ENCODE measurements around the gene SYNGR2.

The SYNGR2 gene

GRCh38 chr17:78186692-78187595 is 18.6 kb downstream of the SYNGR2 start, which contains the start of the genes AFMID and TK1 (continued):
- TF ChIP-seq ZEB2 (tag by site-specific recombination; IDR thresholded peaks at IDR 0.05) (peak; percentile 77), ZNF133 (tag by site-specific recombination; IDR thresholded peaks at IDR 0.05) (no peak), MZF1 (tag by site-specific recombination; IDR thresholded peaks at IDR 0.05; ENCODE audit: borderline replicate concordance) (peak; percentile 98; the same call in 1 of the 2 replicates), ZNF610 (tag by site-specific recombination; IDR thresholded peaks at IDR 0.05; ENCODE audit: borderline replicate concordance) (no peak), OVOL3 (tag by site-specific recombination; IDR thresholded peaks at IDR 0.05) (peak; percentile 78; the same call in 1 of the 2 replicates), HOXD13 (CRISPR knock-in tag; IDR thresholded peaks at IDR 0.05; ENCODE audit: borderline replicate concordance) (no peak), ZNF558 (tag by site-specific recombination; IDR thresholded peaks at IDR 0.05) (no peak)
- TF ChIP-seq, protein P1, sequence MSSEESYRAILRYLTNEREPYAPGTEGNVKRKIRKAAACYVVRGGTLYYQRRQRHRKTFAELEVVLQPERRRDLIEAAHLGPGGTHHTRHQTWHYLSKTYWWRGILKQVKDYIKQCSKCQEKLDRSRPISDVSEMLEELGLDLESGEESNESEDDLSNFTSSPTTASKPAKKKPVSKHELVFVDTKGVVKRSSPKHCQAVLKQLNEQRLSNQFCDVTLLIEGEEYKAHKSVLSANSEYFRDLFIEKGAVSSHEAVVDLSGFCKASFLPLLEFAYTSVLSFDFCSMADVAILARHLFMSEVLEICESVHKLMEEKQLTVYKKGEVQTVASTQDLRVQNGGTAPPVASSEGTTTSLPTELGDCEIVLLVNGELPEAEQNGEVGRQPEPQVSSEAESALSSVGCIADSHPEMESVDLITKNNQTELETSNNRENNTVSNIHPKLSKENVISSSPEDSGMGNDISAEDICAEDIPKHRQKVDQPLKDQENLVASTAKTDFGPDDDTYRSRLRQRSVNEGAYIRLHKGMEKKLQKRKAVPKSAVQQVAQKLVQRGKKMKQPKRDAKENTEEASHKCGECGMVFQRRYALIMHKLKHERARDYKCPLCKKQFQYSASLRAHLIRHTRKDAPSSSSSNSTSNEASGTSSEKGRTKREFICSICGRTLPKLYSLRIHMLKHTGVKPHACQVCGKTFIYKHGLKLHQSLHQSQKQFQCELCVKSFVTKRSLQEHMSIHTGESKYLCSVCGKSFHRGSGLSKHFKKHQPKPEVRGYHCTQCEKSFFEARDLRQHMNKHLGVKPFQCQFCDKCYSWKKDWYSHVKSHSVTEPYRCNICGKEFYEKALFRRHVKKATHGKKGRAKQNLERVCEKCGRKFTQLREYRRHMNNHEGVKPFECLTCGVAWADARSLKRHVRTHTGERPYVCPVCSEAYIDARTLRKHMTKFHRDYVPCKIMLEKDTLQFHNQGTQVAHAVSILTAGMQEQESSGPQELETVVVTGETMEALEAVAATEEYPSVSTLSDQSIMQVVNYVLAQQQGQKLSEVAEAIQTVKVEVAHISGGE (tag by site-specific recombination; conservative IDR thresholded peaks at IDR 0.05; ENCODE audit: low read depth), result no peak; the same call in 1 of the 2 replicates

- no peak for TF ChIP-seq ZNF223 (tag by site-specific recombination; IDR thresholded peaks at IDR 0.05)
- TF ChIP-seq GLIS1 (tag by site-specific recombination; IDR thresholded peaks at IDR 0.05), result peak; percentile 93
- ChIA-PET CTCF (interaction anchor here (0.7 kb wide), 1 partner anchor 75 kb away, joined by 3 read pairs; no protein-coding TSS in a partner anchor), POLR2A (interaction anchor here (1.5 to 2.1 kb wide), 2 partner anchors 10 to 24 kb away, joined by 4 to 8 read pairs; partner anchors contain the start of genes AFMID and TK1)
- no peak overlapping the region for H3K4me3 ChIP-seq (ENCODE audit: low read depth, low read length)
- H3K36me3 ChIP-seq (ENCODE audit: control insufficient read depth in 2 of 2, insufficient read depth in 1 of 2, low read length in 2 of 2), result peaks cover 27 to 51% of the 10 kb centered on the region in 2 experiments
- H3K9me3 ChIP-seq (ENCODE audit: control insufficient read depth, insufficient read depth, low read depth, low read length), result no peaks in the 10 kb centered on the region
- no peaks in the 10 kb centered on the region for H3K4me1 ChIP-seq (ENCODE audit: control insufficient read depth, insufficient read depth, low read length)
- no peak overlapping the region for H3K27ac ChIP-seq (ENCODE audit: extremely low read depth, low read depth, low read length)
Observed at GRCh38 chr17:78196716-78197115, 28.3 kb downstream of the SYNGR2 start.

DNA sequence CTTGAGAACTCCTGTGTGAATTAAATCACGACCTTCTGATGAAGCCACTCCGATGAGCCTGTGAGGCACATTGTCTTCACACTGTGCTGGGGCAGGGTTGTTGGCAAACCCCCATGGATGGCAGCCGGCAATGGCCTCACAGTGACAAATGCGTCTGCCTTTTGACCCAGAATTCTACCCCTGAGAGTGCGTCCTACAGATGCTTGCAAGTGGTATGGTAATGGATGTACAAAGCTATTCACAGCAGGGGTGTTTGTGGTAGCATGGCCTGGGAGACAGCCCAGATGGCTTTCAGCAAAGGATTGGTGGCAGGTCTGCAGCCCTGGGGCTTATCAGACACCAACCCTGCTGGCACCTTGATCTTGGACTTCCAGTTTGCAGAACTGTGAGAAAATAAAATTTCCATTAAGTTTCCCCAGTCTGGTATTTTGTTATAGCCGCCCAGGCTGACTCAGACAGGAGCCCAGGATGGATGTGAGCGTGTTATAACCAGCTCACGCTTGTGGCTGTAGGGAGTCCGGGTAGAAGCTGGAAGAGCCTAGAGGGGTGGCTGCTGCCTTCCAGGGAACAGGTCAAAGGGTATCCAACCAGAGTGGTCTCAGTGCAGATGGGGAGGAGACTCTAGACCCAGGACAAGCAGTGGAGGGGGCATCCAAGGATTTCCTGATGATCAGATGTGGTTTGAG is 28.9 kb downstream of the SYNGR2 start:
- Histone ChIP-seq H3K9me3 (ENCODE audit: control insufficient read depth, insufficient read depth, low read depth, low read length) (no peaks in the 10 kb centered on the region), H3K4me1 (ENCODE audit: control insufficient read depth, insufficient read depth, low read length) (no peaks in the 10 kb centered on the region), H3K27ac (ENCODE audit: extremely low read depth, low read depth, low read length) (no peak overlapping the region), H3K36me3 (ENCODE audit: control insufficient read depth in 2 of 2, insufficient read depth in 1 of 2, low read length in 2 of 2) (peaks cover 27 to 49% of the 10 kb centered on the region in 2 experiments), H3K4me3 (ENCODE audit: low read depth, low read length) (no peak overlapping the region)
- TF ChIP-seq ZNF341 (tag by site-specific recombination; IDR thresholded peaks at IDR 0.05; ENCODE audit: low read depth), result peak; percentile 87
- peak; percentile 93 for TF ChIP-seq ZIC2 (tag by site-specific recombination; IDR thresholded peaks at IDR 0.05)
- TF ChIP-seq ZBTB7A (tag by site-specific recombination; IDR thresholded peaks at IDR 0.05; ENCODE audit: low read depth), result no peak
- peak; percentile 59; the same call in 1 of the 2 replicates for TF ChIP-seq ZNF548 (tag by site-specific recombination; IDR thresholded peaks at IDR 0.05)
- no peak for TF ChIP-seq YY2 (tag by site-specific recombination; IDR thresholded peaks at IDR 0.05)
- ChIA-PET CTCF (interaction anchor here (0.7 to 0.9 kb wide), 2 partner anchors 53 to 75 kb away, joined by 3 read pairs; no protein-coding TSS in a partner anchor), POLR2A (interaction anchor here (1.2 to 2.1 kb wide), 3 partner anchors 9 to 24 kb away, joined by 4 to 8 read pairs (median 4); partner anchors contain the start of genes AFMID and TK1)

Measured in HEK293 (cell line).